Common myeloid progenitor, CD34-positive (primary cell): ENCODE measurements around the gene PTPRN2.

Source experiments
- CTCF ChIA-PET: fragments of 350-600 bp; sonication (Branson Sonifier 250); formaldehyde crosslinking; loops from one replicate; lab custom pipeline; 2021; ENCODE audit warnings: antibody characterized with exemption; lab: Charles Lee
- POLR2A ChIA-PET: fragments of 350-600 bp; sonication (Branson Sonifier 250); formaldehyde crosslinking; loops from one replicate; lab custom pipeline; 2021; ENCODE audit warnings: antibody characterized with exemption; lab: Charles Lee
- DNase-seq, 3 donors: peaks; one replicate each; pipeline versions ENCODE4 v3.0.0 to v3.0.0-alpha.2; 2013
- H3K27ac ChIP-seq, 2 experiments: 1 replicate in 1 of 2; 2 replicates in 1 of 2; pipeline ENCODE4 v1.7.0; 2013; ENCODE audit warnings: inconsistent platforms in 2 of 2, low read length in 2 of 2, mild to moderate bottlenecking in 2 of 2, low read depth in 1 of 2, moderate library complexity in 1 of 2; ENCODE audit not compliant: severe bottlenecking in 2 of 2, insufficient read depth in 1 of 2, poor library complexity in 1 of 2
- H3K27me3 ChIP-seq, 5 experiments: replicated peaks in 2 of 5; 1 replicate in 3 of 5; 2 replicates in 2 of 5; pipeline versions ENCODE4 v1.6.1 to v1.7.0; 2013; ENCODE audit warnings: low read length in 4 of 5, mild to moderate bottlenecking in 2 of 5, moderate library complexity in 2 of 5, inconsistent platforms in 1 of 5; ENCODE audit not compliant: insufficient read depth in 5 of 5, control insufficient read depth in 4 of 5
- H3K36me3 ChIP-seq, 4 experiments: 1 replicate in 2 of 4; 2 replicates in 2 of 4; pipeline versions ENCODE4 v1.6.1 to v1.7.0; 2013; ENCODE audit warnings: low read length in 3 of 4, control low read depth in 1 of 4, mild to moderate bottlenecking in 1 of 4; ENCODE audit not compliant: control insufficient read depth in 4 of 4, insufficient read depth in 4 of 4
- H3K4me1 ChIP-seq, 4 experiments: 1 replicate in 3 of 4; 2 replicates in 1 of 4; pipeline versions ENCODE4 v1.6.1 to v1.7.1; 2013; ENCODE audit warnings: low read length in 3 of 4, mild to moderate bottlenecking in 3 of 4, control low read depth in 1 of 4, inconsistent platforms in 1 of 4, moderate library complexity in 1 of 4; ENCODE audit not compliant: control insufficient read depth in 4 of 4, insufficient read depth in 4 of 4; ENCODE audit errors: control extremely low read depth in 1 of 4
- H3K4me3 ChIP-seq, 7 experiments: 1 replicate in 4 of 7; 2 replicates in 3 of 7; pipeline versions ENCODE4 v1.5.1 to v1.7.0; 2013; ENCODE audit warnings: mild to moderate bottlenecking in 7 of 7, low read length in 6 of 7, moderate library complexity in 6 of 7, inconsistent platforms in 2 of 7, low read depth in 2 of 7, control low read depth in 1 of 7; ENCODE audit not compliant: insufficient read depth in 4 of 7, control insufficient read depth in 1 of 7; ENCODE audit errors: extremely low read depth in 1 of 7
- H3K9me3 ChIP-seq, 5 experiments: 1 replicate in 4 of 5; 2 replicates in 1 of 5; pipeline versions ENCODE4 v1.6.1 to v1.7.1; 2013; ENCODE audit warnings: low read length in 4 of 5, mild to moderate bottlenecking in 2 of 5, inconsistent platforms in 1 of 5, low read depth in 1 of 5, moderate library complexity in 1 of 5; ENCODE audit not compliant: control insufficient read depth in 4 of 5, insufficient read depth in 2 of 5; ENCODE audit errors: control extremely low read depth in 1 of 5
- whole genome bisulfite sequencing: methylation state at CpG from one replicate; pipeline ENCODE4 v1.1.5; 2013; ENCODE audit not compliant: insufficient coverage; 5-methylcytosine and 5-hydroxymethylcytosine counted together

PTPRN2 gene

GRCh38 chr7:158570449-158571170 lies 17.0 kb downstream of the PTPRN2 start:
- peaks cover 0 to 8% (median 2%) of the 10 kb centered on the region in 4 experiments for H3K4me1 ChIP-seq

GRCh38 chr7:158569858-158570323 lies 17.7 kb downstream of the PTPRN2 start:
- ChIA-PET POLR2A (no interaction called here), CTCF (no interaction called here)
- H3K4me3 ChIP-seq = no peak overlapping the region
- H3K27me3 ChIP-seq = peaks cover 3 to 74% (median 24%) of the 10 kb centered on the region in 5 experiments
- 2% methylated on average over 42 of the region's 53 CpGs for WGBS
- H3K9me3 ChIP-seq = peaks cover 0 to 9% (median 0%) of the 10 kb centered on the region in 5 experiments
- H3K36me3 ChIP-seq = no peaks in the 10 kb centered on the region
- peaks cover 0 to 8% (median 2%) of the 10 kb centered on the region in 4 experiments for H3K4me1 ChIP-seq
- peak in 1 of 3 donors; percentile 21 for DNase-seq
- no peak overlapping the region for H3K27ac ChIP-seq

More at GRCh38 chr7:158570449-158571170, 17.0 kb downstream of the PTPRN2 start:
- WGBS = 79% methylated on average over 40 of the region's 44 CpGs
- Histone ChIP-seq H3K36me3 (no peaks in the 10 kb centered on the region), H3K27me3 (peaks cover 3 to 68% (median 24%) of the 10 kb centered on the region in 5 experiments), H3K9me3 (peaks cover 0 to 9% (median 0%) of the 10 kb centered on the region in 5 experiments), H3K27ac (no peak overlapping the region), H3K4me3 (no peak overlapping the region)
- CTCF ChIA-PET = no interaction called here
- DNase-seq = no peak
- POLR2A ChIA-PET = no interaction called here

- no peak overlapping the region for H3K27ac ChIP-seq
- WGBS = 57% methylated on average over 26 of the region's 67 CpGs
- H3K4me1 ChIP-seq = peaks cover 0 to 8% (median 2%) of the 10 kb centered on the region in 4 experiments
- no peaks in the 10 kb centered on the region for H3K36me3 ChIP-seq
- peaks cover 0 to 9% (median 0%) of the 10 kb centered on the region in 5 experiments for H3K9me3 ChIP-seq
- H3K27me3 ChIP-seq = peaks cover 3 to 77% (median 24%) of the 10 kb centered on the region in 5 experiments
- DNase-seq = no peak
- POLR2A ChIA-PET = no interaction called here
- no peak overlapping the region for H3K4me3 ChIP-seq
- CTCF ChIA-PET = no interaction called here
Observed at GRCh38 chr7:158568974-158569857, 18.4 kb downstream of the PTPRN2 start.

GRCh38 chr7:158567153-158567603 lies 20.4 kb downstream of the PTPRN2 start:
- WGBS = 67% methylated on average over 8 of the region's 8 CpGs
- DNase-seq = no peak
- Histone ChIP-seq H3K36me3 (no peaks in the 10 kb centered on the region), H3K9me3 (peaks cover 0 to 9% (median 0%) of the 10 kb centered on the region in 5 experiments), H3K27me3 (peaks cover 3 to 89% (median 22%) of the 10 kb centered on the region in 5 experiments), H3K27ac (no peak overlapping the region), H3K4me3 (no peak overlapping the region), H3K4me1 (peaks cover 0 to 4% (median 0%) of the 10 kb centered on the region in 4 experiments)
- ChIA-PET POLR2A (no interaction called here), CTCF (no interaction called here)

- WGBS = 71% methylated on average over 2 of the region's 7 CpGs
- CTCF ChIA-PET = no interaction called here
Observed at GRCh38 chr7:158564663-158565035, 23.0 kb downstream of the PTPRN2 start.

GRCh38 chr7:158563911-158564662 lies 23.5 kb downstream of the PTPRN2 start:
- peaks cover 3 to 58% (median 23%) of the 10 kb centered on the region in 5 experiments for H3K27me3 ChIP-seq
- H3K4me3 ChIP-seq = no peak overlapping the region
- peaks cover 0 to 2% (median 0%) of the 10 kb centered on the region in 5 experiments for H3K9me3 ChIP-seq
- DNase-seq = no peak
- POLR2A ChIA-PET = no interaction called here
- H3K4me1 ChIP-seq = no peaks in the 10 kb centered on the region
- H3K27ac ChIP-seq = no peak overlapping the region
- H3K36me3 ChIP-seq = no peaks in the 10 kb centered on the region
- CTCF ChIA-PET = no interaction called here
- WGBS = 85% methylated on average over 5 of the region's 11 CpGs

More at GRCh38 chr7:158564663-158565035, 23.0 kb downstream of the PTPRN2 start:
- H3K4me3 ChIP-seq = no peak overlapping the region
- peaks cover 3 to 63% (median 23%) of the 10 kb centered on the region in 5 experiments for H3K27me3 ChIP-seq
- POLR2A ChIA-PET = no interaction called here
- H3K27ac ChIP-seq = no peak overlapping the region
- no peaks in the 10 kb centered on the region for H3K4me1 ChIP-seq
- no peak for DNase-seq
- no peaks in the 10 kb centered on the region for H3K36me3 ChIP-seq
- peaks cover 0 to 7% (median 0%) of the 10 kb centered on the region in 5 experiments for H3K9me3 ChIP-seq
